Measurements from ENCODE around the gene TBC1D14.
A peak's percentile ranks its signal among the peaks of the same experiment; 100 is the strongest.

TBC1D14 gene

DNA sequence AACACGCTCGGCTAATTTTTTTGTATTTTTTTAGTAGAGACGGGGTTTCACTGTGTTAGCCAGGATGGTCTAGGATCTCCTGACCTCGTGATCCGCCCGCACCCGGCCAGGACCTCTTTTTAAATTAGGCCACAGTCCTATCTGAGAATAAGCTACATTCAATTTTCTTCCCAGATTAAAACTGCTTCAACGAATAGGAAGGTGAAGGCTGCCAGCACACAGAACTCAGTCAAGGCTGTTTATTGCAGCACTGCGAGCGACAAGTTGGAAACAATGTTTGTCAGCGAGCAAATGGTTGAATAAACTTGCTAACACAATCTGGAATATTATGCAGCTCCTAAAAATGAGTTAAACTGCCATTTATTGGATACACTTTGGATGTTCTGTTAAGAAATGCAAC lies 156.4 kb downstream of the TBC1D14 start:
- no peak overlapping the region for H3K4me3 ChIP-seq (replicated peaks; ENCODE audit: low read depth, low read length)
- TF ChIP-seq CTCF (IDR thresholded peaks at IDR 0.05; ENCODE audit: low read length, missing control alignments): no peak
- no peak for DNase-seq (ENCODE audit: low read depth)

DNA sequence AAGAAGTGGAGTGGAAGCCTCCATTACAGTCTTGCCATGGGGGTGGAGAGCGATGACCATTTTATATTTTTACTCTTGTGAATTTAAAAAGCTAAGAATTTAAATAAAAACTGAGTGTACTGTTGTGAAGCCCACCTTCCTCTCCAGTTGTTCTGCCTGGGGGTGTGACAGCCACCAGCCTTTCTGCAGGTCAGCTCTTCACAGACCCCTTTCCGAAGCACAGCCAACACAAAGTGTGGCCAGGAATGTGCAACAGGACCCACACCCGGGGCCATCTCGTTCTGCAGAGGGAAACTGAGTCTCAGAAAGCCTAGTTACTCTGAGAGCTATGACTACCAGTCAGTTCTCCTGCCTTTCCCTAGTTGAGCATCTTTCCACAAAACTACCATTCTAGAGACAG lies 156.9 kb downstream of the TBC1D14 start:
- TF ChIP-seq CTCF (IDR thresholded peaks at IDR 0.05; ENCODE audit: low read length, missing control alignments): no peak
- peak overlapping the region; percentile 79 for H3K4me3 ChIP-seq (replicated peaks; ENCODE audit: low read depth, low read length)
- DNase-seq (ENCODE audit: low read depth): no peak

DNA sequence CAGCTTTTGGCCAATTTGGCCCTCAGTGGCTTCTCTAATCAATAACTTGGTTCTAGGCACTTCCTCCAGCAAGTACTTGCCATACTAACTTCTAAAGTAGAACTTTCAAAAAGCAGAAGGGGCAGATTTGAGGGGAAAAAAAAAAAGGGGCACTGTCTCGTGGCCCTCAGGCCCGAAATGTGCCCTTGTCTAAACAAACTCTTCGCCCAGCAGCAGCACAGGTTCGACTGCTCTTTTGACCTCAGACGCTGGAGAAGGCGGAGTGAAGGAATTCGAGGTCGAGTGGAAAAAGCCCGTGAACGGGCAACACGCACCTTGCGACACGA lies 157.5 kb downstream of the TBC1D14 start:
- no peak for DNase-seq (ENCODE audit: low read depth)
- no peak for TF ChIP-seq CTCF (IDR thresholded peaks at IDR 0.05; ENCODE audit: low read length, missing control alignments)
- peak overlapping the region; percentile 79 for H3K4me3 ChIP-seq (replicated peaks; ENCODE audit: low read depth, low read length)

DNA sequence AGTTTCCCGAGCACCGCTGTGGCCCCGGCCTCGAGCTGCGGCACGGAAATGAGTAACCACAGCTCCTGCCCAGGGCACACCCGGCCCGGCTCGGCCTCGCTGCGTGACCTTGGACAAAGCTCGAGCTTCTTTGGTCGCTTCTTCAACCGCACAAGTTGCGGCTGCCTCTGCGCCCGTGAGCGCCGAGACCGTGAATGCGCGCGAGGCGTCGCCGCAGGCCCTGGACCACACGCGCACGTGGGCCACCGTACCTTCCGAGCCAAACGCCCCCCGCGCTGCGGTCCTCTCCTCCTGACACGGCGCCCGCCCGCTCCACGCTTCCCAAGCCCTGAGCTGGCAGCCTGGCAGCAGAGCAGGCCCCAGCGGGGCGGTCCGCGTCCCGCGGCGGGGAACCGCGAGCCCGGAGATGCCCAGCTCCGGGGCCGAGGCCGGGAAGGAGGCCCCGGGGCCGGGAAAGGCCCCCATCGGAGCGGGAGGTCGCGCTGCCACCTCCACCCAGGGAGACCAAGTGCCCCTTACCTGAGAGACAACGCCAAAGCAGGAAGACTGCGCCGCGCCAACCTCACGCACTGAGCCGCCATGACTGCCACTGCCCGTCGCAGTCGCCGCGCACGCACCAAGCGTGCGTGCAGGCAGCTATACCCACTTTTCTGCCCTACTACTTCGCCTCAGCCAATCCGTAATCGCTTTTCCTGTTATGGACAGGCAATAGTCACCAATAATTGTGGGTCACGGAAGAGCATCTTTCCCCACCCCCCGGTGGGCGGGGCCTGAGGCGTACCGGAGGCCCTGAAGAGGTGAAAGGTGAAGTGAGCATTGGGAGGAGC lies 158.0 kb downstream of the TBC1D14 start, which contains the start of gene GRPEL1:
GRPEL1 (minus strand) TSS at position 613 of the 827 bp plus-strand sequence; CDS start at position 581, 32 bp downstream.
- no peak for TF ChIP-seq CTCF (IDR thresholded peaks at IDR 0.05; ENCODE audit: low read length, missing control alignments)
- peak; percentile 99 for DNase-seq (ENCODE audit: low read depth)
- peak within 1 kb of the TSS; percentile 79 for H3K4me3 ChIP-seq (replicated peaks; ENCODE audit: low read depth, low read length)

DNA sequence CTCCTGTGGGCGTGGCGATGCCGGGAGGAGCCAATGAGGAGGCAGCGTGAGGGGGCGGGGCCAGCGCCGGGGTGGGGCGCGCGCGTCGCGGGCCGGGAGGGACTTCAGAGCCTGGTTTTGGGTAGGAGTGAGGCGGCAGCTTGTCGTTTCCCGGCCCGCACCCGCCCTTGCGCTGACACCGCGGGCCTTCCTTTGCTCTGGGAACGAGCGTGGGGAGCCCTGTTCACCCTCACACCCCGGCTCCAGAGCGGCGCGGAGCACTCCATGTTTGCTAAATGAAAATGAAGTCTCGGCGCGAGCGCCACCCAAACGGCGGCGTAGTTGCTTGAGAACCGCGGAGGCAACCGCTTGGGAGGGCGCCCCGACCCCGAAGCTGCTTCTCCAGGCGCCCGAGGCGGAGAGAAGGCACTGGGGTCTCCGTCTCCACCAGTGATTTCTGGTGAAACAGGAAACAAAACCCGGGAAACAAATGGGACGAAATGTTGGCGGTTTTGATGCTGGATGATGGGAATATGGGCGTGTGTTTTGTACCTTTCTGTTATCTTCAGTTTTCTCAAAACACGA lies 158.7 kb downstream of the TBC1D14 start:
- no peak for TF ChIP-seq CTCF (IDR thresholded peaks at IDR 0.05; ENCODE audit: low read length, missing control alignments)
- H3K4me3 ChIP-seq (replicated peaks; ENCODE audit: low read depth, low read length): peak overlapping the region; percentile 79
- DNase-seq (ENCODE audit: low read depth): no peak

GRCh38 chr4:7068883-7069282 lies 159.3 kb downstream of the TBC1D14 start:
- DNase-seq (ENCODE audit: low read depth): no peak
- no peak for TF ChIP-seq CTCF (IDR thresholded peaks at IDR 0.05; ENCODE audit: low read length, missing control alignments)
- H3K4me3 ChIP-seq (replicated peaks; ENCODE audit: low read depth, low read length): peak overlapping the region; percentile 79

Measured in fibroblast of pulmonary artery (primary cell).